ACHN (cell line): ENCODE results near the gene EFCAB9.

Experiments used
- DNase-seq: peaks from one replicate; pipeline ENCODE4 v3.0.0-alpha.2; 2015
- in situ Hi-C: cut with HindIII; loops from 2 replicates; pipeline ENCODE4 v1.10.0; 2017; ENCODE audit warnings: low sequenced_read_pairs, low pct_ligation_motif_present, low pct_unique_long_range_greater_than_20kb

The EFCAB9 gene

DNA sequence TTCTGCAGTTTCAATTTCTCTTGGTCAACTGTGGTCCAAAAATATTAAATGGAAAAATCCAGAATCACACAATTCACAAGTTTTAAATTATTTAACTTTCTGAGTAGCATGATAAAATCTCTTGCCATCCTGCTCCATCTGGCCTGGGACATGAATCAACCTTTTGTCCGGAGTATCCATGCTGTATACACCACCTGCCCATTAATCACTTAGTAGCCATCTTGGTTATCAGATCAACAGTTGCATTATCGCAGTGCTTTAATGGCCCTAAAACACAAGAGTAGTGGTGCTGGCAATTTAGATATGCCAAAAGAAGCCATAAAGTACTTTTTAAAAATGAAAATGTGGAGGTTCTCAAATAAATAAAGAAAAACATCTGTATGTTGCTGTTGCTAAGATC is 25.3 kb downstream of the EFCAB9 start:
- no peak for DNase-seq
- in situ Hi-C loops: no loop called here

DNA sequence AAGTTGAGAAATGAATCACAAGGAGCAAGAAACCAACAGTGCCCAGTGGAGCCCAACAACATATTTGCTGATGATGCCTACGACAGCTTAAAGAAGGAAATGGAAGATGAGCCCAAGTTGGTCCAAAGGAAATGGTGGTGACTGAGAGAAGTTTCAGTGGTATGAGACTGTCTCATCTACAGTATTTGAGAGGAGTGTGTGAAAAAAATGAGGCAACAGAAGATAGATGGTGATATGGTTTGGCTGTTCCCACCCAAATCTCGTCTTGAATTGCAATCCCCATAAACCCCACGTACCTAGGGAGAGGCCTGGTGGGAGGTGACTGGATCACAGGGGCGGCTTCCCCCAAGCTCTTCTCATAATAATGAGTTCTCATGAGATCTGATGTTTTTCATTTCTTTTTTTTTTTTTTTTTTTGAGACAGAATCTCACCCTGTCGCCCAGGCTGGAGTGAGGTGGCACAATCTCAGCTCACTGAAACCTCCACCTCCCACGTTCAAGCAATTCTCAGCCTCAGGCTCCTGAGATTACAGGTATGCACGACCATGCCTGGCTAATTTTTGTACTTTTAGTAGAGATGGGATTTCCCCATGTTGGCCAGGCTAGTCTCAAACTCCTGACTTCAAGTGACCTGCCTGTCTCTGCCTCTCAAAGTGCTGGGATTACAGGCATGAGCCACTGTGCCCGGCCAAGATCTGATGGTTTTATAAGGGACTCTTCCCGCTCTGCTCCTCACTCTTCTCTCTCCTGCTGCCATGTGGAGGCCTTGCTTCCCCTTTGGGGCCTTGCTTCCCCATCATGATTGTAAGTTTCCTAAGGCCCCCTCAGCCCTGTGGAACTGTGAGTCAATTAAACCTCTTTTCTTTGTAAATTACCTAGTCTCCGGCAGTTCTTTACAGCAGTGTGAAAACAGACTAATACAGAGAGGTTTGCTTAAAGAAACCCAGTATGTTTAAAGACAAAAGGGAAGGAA is 30.2 kb downstream of the EFCAB9 start:
- in situ Hi-C loops: no loop called here
- DNase-seq: no peak

DNA sequence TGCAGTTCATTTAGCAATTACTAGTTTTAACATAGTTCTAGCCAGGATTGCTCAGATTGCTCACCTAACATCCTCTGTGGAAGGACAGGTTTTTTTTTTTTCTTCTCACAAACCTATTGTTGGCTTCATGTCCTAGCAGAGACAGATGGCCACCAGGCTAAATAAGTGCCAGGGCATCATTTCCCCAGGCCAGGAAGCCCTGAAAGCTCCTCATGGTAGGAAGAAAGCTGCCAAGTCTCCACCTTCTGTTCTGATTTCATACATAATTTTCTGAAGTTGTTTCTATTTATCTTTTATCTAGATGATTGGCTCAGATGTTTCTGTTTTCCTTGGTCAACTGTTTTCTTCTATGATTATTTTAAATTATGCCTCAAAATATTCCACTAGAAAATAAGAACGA is 31.0 kb downstream of the EFCAB9 start:
- in situ Hi-C loops: no loop called here
- no peak for DNase-seq

DNA sequence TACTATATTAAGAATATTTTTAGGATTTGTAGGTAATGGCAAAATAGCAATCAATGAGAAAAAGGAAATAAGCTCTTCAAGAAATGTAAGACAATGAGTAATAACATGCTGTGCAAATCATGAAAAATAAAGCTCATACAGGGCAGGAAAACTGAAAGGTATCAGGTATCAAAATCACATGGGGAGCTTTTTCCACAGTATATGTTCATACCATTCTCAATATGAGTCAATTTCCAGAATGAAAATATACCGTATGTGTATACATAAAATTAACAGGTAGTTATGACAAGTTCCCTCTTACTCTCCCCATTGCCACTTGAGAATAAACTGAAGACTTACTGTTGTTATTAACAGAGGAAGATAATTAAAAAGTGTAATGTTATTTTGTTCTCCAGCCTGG is 35.9 kb downstream of the EFCAB9 start:
- in situ Hi-C loops: no loop called here
- DNase-seq: no peak

DNA sequence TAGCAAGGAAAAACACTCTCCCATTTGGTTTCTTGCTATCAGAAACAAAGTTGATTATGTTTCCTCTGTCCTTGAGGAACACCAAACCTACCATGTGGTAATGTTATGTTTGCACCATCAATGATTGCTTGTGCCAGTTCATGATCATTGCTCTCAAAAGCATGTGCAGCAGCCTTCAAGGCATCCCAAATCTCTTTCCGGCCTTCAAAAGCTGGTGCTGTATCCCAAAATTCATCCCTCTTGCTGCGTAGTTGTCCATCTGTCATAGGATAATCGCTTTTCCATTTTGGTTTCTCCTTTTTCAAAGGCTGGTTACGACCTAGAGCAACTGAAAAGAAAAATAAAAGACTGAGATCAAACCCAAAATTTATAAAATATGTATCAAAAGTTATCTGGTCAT is 40.1 kb downstream of the EFCAB9 start:
- in situ Hi-C loops: no loop called here
- no peak for DNase-seq

DNA sequence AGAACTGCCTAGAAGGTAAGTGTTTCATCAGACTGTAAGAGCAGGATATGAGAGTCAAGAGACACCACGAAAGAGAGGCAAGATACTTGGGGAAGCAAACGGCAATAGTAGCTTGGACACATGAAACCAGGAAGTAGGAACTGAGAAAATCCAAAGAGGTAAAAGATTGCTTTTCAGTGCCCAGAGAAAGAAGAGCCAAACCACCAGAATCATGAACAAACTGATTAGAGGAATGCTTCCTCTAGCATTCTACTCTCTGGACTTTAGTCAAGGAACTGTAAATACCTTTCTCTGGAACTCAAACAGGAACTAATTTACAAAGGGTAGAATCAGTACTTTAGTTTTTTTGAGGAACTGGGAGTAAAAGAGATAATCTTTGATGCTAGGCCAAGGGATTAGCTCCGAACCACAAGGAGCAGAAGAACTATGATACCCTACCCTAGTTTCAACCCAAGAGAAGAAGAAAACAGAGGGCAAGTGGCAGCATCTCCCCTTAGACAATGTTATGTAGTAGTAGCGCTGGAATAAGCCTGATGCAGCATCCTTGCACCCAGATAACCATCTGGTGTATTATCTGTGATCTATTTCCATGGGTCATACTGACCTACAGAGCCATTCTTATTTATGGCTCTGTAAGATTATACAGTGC is 41.3 kb downstream of the EFCAB9 start:
- DNase-seq: no peak
- in situ Hi-C loops: no loop called here

DNA sequence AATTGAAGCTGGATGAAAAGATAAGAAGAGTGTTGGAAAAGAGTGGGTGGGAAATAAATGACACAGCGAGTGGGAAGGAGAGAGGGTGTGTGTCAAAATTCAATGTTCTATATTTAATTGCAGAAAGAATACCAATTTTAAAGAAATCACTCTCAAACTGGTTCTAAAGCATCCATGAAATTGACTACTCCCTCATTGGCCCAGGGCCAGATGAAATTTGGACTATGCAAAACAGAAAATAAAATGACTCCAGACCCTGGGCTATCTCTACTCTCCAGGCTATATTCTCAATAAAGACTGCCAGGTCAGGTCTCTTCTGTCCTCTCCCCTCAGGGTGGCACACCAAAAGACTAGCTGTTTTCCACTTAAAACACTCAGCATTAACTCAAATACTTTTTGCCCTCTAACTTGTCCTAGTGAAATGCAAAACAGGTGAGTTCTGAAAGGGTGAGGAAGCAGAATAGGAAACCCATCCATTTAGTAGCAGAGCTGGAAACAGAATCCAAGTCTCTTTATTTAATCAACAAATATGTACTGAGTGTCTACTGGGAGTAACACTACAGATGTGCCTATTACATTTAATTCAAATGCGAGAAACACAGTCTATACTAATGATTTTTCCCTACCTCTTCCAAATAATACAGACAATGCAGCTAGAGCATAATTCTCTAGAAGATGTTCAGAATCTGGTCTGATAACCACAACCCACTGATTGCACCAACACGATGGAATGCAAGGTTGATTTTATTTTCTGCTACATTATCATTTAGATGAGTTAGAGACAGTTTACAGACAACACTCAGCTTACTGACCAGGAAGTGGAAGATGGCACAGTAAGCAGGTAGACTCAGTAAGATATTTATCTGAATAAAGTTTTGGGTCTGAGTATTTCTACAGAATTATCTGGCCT is 42.1 kb downstream of the EFCAB9 start:
- in situ Hi-C loops: no loop called here
- DNase-seq: no peak

DNA sequence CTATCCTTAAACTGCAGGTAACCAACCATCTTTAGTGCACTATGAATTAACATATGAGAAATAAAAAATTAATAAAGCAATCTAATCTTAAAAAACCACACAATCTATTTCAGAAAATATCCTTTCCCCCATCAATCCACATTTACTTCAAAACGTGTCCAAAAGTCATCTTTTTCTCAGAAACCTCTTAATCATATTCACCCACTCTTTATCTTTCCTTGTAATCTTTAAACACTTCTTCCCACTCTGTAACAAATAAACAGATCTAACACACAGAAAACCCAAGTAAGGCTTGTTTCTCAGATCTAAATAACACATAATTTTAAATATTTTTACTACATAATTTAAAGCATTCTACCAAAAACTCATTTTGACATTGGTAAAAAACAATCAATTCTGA is 44.4 kb downstream of the EFCAB9 start:
- in situ Hi-C loops: no loop called here
- no peak for DNase-seq

DNA sequence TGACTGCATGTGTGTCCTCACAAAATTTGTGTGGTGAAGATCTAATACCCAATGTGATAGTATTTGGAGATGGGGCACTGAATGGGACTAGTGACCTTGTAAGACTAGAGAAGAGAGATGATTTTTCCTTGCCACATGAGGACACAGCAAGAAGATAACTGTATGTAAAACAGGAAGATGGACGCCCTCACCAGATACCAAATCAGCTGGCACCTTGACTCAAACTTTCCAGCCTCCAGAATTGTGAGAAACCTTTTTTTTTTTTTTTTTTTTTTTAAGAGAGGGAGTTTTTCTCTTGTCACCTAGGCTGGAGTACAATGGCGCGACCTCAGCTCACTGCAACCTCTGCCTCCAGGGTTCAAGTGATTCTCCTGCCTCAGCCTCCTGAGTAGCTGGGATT is 49.3 kb downstream of the EFCAB9 start:
- DNase-seq: no peak
- in situ Hi-C loops: no loop called here

DNA sequence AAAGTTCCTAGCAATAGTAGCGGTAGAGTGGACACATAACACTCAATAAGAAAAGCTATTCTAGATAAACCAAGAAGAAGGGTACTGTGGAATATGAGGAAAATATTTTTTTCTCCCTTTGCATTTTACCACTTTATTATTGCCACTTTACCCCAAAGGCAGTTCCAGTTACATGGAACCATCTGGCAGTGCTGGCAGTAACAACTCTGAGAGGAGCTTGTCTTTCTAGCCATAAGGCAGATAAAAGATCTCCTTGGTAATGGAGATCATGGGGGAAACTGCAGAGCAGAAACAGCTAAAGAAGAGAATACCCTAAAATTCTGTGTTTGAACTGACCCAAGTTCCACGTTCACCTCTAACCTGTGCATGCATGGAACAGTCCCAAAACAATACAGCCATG is 51.1 kb downstream of the EFCAB9 start:
- DNase-seq: no peak
- in situ Hi-C loops: no loop called here

DNA sequence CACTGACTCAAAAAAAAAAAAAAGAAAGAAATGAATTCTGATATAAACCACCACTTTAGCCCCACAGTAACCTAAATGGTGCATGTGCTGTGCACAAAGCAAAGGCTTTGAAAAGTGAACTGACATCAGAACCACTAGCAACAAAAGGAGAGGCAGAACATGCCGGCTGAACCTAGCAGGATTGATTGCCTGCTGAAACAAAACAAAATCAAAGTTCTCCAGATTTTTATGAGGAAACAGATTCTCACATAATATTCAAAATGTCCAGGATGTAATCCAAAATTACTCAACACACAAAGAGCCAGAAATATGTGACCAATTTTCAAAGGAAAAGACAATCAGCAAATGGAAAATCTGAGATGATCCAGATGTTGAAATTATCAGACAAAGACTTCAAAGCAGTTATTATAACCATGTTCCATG is 51.7 kb downstream of the EFCAB9 start:
- no peak for DNase-seq
- in situ Hi-C loops: no loop called here

DNA sequence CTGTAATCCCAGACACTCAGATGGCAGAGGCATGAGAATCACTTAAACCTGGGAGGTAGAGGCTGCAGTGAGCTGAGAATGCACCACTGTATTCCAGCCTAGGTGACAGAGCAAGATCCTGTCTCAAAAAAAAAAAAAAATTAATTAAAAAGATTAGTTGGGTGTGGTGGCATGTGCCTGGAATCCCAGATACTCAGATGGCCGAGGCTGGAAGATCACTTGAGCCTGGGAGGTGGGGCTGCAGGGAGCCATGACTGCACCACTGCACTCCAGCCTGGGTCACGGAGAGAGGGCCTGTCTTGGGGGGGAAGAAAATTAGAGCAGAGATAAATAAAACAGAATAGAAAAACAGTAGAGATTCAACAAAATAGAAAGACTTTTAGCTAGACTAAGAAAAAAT is 54.7 kb downstream of the EFCAB9 start:
- in situ Hi-C loops: no loop called here
- no peak for DNase-seq

DNA sequence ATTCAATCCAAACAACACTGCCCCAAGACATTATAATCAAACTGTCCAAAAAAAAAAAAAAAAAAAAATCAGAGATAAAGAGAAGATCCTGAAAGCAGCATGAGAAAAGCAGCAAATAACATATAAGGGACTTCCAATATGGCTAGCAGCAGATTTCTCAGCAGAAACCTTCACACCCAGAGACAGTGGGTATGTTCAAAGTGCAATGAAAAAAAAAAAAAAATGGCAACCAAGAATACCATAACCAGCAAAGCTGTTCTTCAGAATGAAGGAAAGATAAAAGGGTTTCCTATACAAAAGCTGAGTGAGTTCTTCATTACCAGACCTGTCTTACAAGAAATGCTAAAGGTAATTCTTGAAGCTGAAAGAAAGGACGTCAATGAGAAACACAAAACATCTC is 57.4 kb downstream of the EFCAB9 start:
- no peak for DNase-seq
- in situ Hi-C loops: no loop called here

DNA sequence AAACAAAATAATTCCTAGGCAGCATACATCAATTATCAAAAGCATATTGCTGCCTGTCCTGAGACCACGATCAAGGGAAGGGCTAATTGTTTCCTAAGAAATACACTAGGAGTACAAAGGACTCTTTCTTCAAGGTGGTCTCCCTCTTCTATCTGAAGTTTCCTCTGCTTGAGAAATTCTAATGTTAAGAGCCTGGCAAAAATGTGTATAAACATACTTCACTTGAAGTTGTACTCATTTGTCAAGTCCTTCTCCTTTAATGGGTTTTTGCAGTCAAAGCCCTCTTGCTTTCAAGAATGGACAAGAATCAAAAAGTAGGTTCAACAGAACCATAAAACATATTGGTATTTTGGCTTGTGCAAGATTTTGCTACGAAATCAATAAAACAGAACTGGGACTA is 58.5 kb downstream of the EFCAB9 start:
- in situ Hi-C loops: no loop called here
- DNase-seq: no peak
